ENCODE data around the gene TRIM34.

GRCh38 chr11:5577101-5577500 lies 47.7 kb upstream of the TRIM34 start:
- TF ChIP-seq CTCF (IDR thresholded peaks at IDR 0.05) (no peak), POLR2A (IDR thresholded peaks at IDR 0.05) (no peak)

Data from transverse colon (tissue), 3 donors.